ENCODE measurements around the gene ZFP30. TPM values are rescaled to one million over a fixed set of nuclear protein-coding genes. Genes with fewer than 3 reads are reported as not detected.

ZFP30 gene
- total and polyA plus RNA-seq, 2 of the 13 experiments (the other 11 are each of a cell fraction or from before 2014, with no cell fraction given): 3.4 to 19.2 TPM

DNA sequence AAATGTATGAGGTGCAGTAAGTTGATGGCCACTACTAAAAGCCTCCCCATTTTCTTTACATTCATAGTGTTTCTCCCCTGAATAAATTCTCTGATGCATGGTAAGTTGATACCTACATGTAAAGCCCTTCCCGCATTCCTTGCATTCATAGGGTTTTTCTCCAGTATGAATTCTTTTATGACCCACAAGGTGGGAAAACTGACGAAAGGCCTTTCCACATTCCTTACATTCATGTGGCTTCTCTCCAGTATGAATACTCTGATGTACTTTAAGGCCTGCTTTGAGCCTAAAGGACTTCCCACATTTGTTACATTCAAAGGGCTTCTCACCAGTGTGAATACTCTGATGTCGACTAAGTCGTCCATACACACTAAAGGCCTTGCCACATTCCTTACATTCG lies 43.8 kb upstream of the ZFP30 start (continued):
- TF ChIP-seq, protein P1, sequence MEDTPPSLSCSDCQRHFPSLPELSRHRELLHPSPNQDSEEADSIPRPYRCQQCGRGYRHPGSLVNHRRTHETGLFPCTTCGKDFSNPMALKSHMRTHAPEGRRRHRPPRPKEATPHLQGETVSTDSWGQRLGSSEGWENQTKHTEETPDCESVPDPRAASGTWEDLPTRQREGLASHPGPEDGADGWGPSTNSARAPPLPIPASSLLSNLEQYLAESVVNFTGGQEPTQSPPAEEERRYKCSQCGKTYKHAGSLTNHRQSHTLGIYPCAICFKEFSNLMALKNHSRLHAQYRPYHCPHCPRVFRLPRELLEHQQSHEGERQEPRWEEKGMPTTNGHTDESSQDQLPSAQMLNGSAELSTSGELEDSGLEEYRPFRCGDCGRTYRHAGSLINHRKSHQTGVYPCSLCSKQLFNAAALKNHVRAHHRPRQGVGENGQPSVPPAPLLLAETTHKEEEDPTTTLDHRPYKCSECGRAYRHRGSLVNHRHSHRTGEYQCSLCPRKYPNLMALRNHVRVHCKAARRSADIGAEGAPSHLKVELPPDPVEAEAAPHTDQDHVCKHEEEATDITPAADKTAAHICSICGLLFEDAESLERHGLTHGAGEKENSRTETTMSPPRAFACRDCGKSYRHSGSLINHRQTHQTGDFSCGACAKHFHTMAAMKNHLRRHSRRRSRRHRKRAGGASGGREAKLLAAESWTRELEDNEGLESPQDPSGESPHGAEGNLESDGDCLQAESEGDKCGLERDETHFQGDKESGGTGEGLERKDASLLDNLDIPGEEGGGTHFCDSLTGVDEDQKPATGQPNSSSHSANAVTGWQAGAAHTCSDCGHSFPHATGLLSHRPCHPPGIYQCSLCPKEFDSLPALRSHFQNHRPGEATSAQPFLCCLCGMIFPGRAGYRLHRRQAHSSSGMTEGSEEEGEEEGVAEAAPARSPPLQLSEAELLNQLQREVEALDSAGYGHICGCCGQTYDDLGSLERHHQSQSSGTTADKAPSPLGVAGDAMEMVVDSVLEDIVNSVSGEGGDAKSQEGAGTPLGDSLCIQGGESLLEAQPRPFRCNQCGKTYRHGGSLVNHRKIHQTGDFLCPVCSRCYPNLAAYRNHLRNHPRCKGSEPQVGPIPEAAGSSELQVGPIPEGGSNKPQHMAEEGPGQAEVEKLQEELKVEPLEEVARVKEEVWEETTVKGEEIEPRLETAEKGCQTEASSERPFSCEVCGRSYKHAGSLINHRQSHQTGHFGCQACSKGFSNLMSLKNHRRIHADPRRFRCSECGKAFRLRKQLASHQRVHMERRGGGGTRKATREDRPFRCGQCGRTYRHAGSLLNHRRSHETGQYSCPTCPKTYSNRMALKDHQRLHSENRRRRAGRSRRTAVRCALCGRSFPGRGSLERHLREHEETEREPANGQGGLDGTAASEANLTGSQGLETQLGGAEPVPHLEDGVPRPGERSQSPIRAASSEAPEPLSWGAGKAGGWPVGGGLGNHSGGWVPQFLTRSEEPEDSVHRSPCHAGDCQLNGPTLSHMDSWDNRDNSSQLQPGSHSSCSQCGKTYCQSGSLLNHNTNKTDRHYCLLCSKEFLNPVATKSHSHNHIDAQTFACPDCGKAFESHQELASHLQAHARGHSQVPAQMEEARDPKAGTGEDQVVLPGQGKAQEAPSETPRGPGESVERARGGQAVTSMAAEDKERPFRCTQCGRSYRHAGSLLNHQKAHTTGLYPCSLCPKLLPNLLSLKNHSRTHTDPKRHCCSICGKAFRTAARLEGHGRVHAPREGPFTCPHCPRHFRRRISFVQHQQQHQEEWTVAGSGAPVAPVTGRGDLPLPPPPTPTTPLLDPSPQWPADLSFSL (CRISPR knock-in tag; IDR thresholded peaks at IDR 0.05): no peak
- TF ChIP-seq SKI (IDR thresholded peaks at IDR 0.05; ENCODE audit: partially characterized antibody) (no peak), ZFP90 (CRISPR knock-in tag; IDR thresholded peaks at IDR 0.05; ENCODE audit: borderline replicate concordance) (no peak), RERE (CRISPR knock-in tag; IDR thresholded peaks at IDR 0.05; ENCODE audit: low read depth) (no peak), ZNF430 (CRISPR knock-in tag; IDR thresholded peaks at IDR 0.05) (no peak), ZNF766 (CRISPR knock-in tag; IDR thresholded peaks at IDR 0.05; ENCODE audit: borderline replicate concordance) (no peak), BRD4 (CRISPR knock-in tag; IDR thresholded peaks at IDR 0.05) (no peak), TERF1 (CRISPR knock-in tag; IDR thresholded peaks at IDR 0.05) (no peak), GLI4 (CRISPR knock-in tag; IDR thresholded peaks at IDR 0.05; ENCODE audit: borderline replicate concordance) (no peak)
- TF ChIP-seq, protein P2, sequence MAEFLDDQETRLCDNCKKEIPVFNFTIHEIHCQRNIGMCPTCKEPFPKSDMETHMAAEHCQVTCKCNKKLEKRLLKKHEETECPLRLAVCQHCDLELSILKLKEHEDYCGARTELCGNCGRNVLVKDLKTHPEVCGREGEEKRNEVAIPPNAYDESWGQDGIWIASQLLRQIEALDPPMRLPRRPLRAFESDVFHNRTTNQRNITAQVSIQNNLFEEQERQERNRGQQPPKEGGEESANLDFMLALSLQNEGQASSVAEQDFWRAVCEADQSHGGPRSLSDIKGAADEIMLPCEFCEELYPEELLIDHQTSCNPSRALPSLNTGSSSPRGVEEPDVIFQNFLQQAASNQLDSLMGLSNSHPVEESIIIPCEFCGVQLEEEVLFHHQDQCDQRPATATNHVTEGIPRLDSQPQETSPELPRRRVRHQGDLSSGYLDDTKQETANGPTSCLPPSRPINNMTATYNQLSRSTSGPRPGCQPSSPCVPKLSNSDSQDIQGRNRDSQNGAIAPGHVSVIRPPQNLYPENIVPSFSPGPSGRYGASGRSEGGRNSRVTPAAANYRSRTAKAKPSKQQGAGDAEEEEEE (CRISPR knock-in tag; IDR thresholded peaks at IDR 0.05; ENCODE audit: borderline replicate concordance): no peak
